NCI-H2081 (cell line): ENCODE data around the gene PKP1.

Experiments used
- DNase-seq, 2 experiments: peaks; one replicate each; lab custom pipeline; 2025; lab: John Stamatoyannopoulos, UW

PKP1 gene

GRCh38 chr1:201354151-201354900, 71.0 kb downstream of the PKP1 start:
- no peak for DNase-seq

GRCh38 chr1:201354901-201355295, 71.6 kb downstream of the PKP1 start:
- DNase-seq = no peak

- DNase-seq = no peak
Observed at GRCh38 chr1:201355471-201355870, 72.2 kb downstream of the PKP1 start.

DNA sequence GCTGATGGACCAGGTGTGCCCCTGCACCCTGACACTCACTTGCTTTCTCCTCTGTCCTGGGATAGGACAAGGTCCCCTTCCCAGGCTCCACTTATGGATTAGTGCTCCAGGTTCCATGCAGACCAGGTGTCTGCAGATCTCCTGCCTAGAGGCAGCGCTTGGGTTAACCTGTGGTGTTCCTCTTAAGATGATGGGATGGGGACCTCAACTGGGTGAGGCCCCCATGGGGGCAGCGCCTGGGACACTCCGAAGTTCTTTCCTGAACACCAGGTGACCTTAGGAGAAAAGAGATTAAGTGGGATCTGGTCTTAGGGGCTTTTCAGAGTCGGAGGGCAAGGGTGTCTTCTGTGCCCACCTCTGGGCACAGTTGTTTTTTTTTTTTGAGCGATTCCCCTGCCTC, 72.9 kb downstream of the PKP1 start:
- no peak for DNase-seq

DNA sequence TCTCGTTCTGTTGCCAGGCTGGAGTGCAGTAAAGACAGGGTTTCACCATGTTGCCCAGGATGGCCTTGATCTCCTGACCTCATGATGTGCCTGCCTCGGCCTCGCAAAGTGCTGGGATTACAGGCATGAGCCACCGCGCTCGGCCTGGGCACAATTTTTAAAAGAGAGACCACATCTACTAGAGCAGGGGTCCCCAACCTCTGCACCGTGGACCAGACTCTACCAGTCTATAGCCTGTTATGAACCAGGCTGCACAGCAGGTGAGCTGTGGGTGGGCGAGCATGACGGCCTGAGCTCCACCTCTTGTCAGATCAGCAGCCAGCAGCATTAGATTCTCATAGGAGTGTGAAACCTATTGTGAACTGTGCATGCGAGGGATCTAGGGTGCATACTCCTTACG, 73.4 kb downstream of the PKP1 start:
- no peak for DNase-seq

DNA sequence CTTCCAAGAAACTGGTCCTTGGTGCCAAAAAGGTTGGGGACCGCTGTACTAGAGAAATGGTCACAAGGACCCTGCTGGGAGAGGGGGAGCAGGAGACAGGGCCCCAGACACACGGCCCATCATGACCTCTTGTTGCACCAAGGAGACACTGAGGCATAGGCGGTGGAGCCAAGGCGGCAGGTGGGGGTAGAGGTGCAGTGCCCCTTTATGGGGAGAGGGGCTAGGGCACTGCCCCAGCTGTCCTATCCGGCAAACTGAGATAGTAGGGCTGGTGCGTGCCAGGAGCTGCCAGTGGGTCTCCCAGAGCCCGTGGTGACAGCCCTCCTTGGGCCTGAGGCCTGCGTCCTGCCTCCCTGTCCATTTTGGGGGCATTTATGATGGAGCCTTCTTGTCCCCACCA, 73.9 kb downstream of the PKP1 start:
- no peak for DNase-seq

GRCh38 chr1:201357636-201358348, 74.5 kb downstream of the PKP1 start:
- DNase-seq = no peak

GRCh38 chr1:201358596-201358995, 75.3 kb downstream of the PKP1 start:
- DNase-seq = no peak

- DNase-seq = no peak
Observed at GRCh38 chr1:201359031-201359872, 75.9 kb downstream of the PKP1 start.

- DNase-seq = no peak
Observed at GRCh38 chr1:201359873-201360210, 76.5 kb downstream of the PKP1 start.

DNA sequence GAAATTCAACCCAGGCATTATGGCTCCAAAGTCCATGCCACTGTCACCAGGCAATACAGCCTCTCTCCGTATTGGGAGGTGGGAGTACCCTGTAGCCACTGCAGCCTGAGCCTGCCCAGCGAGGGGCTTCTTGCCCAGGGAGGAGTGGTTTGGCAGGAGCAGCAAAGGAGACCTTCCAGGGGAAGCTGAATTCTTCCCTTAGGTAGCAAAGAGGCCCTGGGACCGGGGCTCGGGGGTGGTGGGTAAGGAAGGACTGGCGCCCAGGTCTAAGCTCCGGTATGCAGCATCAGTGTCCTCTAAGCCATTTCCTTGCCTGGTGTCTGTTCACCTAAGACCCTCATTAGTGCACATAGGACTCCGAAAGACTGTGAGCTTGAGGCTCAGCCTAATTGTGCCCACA, 77.2 kb downstream of the PKP1 start:
- no peak for DNase-seq

DNA sequence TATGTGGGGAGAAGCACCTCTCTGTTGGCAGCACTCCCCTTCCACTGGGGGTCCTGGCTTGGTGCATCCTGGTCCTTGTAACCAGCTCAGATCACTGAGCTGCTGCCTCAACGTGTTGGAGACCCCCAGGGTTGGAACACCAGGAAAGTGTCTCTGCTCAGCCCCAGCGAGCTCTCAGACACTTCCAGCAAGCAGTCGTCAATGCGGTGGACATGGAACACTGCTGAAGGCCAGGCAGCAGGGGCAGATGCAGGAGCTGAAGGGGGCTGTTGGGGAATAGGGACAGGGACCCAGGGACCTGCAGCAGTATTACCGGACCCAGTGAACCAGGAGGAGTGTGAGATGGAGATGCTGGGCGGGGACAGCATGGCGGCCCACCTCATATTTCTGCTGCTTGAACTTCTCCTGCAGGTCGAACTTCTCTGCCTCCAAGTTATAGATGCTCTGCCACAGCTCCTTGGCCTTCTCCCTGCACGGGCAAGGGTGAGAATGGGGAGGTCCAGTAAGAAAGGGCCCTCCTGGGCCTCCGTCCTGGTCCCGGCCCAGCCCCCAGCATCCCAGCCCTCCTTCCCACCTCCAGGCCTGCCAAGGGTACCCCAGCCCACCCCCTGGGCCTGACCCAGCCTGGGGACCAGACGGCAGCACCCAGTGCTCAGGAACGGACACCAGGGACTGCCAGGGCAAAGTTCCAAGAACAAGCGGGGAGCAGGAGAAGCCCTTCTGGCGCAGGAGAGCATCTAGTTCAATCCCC, 77.8 kb downstream of the PKP1 start:
- DNase-seq = no peak

- DNase-seq = peak; percentile 28 to 50
Observed at GRCh38 chr1:201361652-201362504, 78.6 kb downstream of the PKP1 start.

- DNase-seq = no peak
Observed at GRCh38 chr1:201362906-201363305, 79.6 kb downstream of the PKP1 start.

- no peak for DNase-seq
Observed at GRCh38 chr1:201363467-201363866, 80.2 kb downstream of the PKP1 start.

- DNase-seq = no peak
Observed at GRCh38 chr1:201364808-201365105, 81.5 kb downstream of the PKP1 start.

DNA sequence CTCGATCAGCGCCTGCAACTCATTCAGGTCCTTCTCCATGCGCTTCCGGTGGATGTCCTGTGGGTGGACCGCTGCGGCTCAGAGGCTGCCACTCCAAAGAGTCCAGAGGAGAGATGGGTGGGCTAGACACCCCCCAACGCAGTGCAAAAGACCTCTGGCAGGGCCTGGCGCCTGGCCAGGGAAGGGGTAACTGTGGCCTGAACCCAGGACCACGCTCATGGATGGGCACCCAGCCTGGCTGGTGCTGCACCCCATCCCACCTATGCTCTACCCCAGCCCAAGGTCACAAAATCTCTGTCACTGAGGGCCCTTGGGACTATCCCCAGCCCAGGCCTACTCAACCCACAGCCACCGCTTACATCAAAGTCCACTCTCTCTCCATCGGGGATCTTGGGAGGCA, 81.9 kb downstream of the PKP1 start:
- no peak for DNase-seq

DNA sequence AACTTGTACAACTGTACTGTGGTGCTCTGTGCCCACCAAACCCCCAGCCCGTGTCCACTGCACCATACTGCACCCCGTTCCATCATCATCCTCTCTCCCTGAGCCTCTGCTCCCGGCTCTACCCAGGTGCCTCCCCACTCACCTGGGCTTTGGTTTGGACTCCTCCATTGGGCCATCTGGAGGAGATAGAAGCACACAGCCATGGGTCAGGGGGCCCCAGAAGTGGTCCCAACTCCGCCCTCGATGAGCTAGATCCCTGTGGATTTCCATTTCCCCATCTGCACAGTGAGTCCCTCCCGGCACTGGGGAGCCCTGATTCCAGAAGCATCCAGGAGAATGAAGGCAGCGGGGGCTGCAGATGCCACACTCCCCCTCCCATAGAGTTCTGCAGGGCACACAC, 83.4 kb downstream of the PKP1 start:
- DNase-seq = no peak

DNA sequence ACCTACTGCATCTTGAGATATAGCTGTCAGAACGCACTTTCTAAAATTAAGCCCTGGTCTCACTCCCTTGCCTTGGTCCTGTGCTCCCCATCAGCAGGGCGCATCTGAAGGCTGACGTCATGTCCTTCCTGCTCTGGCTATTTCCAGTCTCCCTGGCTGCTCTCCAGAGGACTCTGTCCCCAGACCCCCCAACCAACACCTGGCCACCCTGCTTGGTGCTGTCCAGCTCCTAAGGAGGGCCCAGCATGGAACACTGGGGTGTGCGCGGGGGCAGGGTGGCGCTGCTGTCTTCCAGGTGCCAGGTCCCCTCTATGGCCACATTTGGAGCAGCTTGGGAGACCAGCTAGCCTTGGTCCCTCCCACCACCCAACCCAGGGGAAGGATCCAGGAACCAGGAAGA, 85.9 kb downstream of the PKP1 start:
- DNase-seq = no peak

GRCh38 chr1:201370500-201370899, 87.2 kb downstream of the PKP1 start:
- no peak for DNase-seq

GRCh38 chr1:201371276-201371675, 88.0 kb downstream of the PKP1 start:
- no peak for DNase-seq
